Activated T-cell treated with anti-CD3 and anti-CD28 coated beads, Interleukin-2, amount 50 U/mL, for 1 hour (primary cell): ENCODE results near the gene ACP7.

ENCODE experiments used
- DNase-seq: peaks from one replicate; pipeline ENCODE4 v3.0.0-alpha.2; 2020

The ACP7 gene

DNA sequence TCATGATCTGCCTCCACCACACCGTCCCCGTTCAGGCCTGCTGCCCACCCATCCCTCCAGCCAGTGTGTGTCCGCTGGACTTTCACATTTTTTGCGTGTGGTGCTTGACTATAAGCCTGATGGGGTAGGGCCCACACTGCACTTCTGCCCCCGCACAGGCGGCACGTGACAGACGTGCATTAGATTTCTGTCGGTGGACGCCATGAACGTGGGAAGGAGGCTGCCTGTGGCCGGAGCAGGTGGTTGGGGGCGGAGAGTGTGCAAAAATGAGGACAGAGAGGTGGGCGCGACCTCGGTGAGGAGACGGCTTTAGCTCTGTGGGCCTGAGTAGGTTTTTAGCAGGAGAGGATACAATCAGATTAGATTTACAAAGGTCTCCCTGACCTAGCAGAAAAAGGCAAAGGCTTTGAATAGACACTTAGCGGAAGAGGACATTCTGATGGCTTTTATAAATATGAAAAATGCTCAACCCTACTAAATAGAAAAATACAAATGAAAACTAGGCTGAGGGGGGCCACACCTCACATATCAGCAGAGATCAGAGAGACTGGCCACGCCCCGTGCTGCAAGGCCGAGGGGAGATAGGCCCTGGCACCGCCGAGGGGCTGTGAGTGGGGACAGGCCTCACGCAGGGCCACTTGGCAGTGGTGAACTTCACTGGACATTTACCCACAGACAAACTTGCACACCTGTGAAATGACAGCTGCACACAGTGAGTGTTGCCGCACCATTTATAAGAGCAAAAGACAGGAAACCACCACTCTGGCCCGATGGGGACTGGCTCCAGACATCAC lies 66.8 kb downstream of the ACP7 start:
- DNase-seq: no peak

DNA sequence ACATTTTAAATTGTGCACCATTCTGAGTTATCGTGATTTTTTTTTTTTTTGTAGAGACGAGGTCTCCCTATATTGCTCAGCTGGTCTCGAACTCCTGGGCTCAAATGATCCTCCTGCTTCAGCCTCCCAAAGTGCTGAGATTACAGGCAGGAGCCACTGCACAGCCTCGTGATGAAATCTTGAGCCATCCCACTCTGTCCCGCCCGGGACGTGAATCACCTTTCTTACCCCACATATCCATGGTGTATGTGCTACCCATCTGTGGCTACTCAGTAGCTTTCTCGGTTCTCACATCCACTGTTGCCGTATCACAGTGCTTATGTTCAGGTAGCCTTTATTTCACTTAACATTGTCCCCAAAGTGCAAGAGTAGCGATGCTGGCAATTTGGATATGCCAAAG lies 67.9 kb downstream of the ACP7 start:
- no peak for DNase-seq

DNA sequence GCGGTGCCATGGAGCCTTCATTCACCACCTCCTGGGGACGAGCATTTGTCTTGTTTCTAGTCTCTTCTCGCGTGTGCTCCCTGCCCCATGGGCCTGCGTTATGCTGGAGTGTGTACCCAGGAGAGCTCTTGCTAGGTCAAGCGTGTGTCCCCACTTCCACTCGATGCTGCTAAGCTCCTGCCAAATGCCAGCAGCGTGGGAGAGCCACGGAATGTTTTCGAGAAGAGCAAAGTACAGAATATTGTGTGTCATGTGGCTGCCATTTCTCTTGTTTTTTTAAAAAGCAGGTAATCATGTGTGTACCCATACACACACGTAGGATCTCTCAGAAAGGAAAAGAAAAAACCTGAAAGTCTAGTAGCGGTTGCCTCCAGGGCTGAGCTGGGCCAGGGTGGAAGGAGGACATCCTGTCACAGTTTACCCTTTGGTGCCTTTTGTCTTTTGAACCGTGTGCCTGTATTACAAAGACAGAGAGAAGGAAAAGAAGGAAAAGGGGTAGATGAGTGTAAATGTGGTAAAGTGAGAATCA lies 70.0 kb downstream of the ACP7 start:
- no peak for DNase-seq

DNA sequence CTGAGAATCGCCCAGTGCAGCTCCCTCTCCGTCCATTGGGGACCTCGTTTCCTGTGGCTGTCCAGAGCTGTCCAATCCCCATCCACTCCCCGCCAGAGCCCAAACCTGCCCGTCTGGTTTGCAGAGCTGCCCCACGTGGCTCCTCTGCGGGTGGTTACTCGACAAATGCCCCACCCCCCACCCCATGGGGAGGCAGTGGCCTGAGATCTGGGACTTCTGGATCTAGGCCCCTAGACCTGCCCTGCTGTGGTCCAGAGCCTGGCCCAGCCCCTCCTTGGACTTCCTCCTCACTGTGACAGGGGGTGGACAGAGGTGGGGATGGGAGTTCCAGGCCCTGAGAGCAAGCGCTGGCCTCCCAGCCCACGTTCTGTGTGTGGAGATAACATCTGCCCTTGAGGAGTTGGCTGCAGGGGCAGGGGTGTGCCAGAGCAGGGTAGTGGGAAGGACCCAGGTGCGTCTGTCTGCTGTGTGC lies 70.5 kb downstream of the ACP7 start:
- DNase-seq: no peak

DNA sequence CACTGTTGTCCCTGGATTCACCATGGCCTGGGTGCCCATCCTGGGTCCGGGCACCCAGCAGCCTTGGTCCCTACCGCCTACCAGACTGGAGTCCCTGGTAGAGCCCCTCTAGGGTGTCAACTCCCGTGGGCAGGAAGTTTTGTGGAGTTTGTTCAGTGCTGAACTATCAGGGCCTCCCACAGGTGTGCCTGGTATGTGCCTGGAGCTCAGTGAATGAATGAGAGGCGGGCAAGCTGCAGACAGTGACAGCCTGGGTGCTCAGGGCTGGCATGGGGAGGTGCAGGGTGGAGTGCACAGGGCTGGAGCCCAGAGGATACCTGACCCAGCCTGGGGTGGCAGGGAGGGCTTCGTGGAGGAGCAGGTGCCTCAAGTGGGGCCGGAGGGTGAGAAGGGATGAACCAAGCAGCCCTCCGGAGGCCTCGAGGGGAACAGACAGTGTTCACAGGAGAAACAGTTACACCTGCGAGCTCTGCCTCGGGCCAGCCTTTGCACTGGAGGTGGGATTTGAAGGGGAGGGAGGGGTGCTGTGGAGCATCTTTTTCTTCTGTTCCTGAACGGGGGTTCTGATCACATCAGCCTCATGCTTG lies 71.0 kb downstream of the ACP7 start:
- DNase-seq: no peak

DNA sequence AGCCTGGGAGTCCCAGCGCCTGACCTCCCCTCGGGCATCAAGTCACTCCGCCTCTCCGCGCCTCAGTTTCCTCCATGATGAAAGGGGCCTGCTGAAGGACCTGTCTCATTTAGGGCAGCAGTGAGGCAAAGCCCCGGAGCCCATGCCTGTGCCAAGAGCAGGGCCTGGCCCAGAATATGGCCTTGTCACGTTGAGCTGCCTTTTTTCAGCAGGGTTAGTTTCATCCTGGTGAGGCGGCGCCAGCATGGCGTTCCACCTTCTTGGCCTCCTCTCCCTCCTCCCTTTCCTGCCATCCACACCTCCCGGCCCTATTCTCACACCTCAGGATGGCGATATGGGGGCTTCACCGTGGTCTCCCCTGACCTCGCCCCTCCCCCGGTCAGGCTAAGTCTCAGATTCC lies 71.6 kb downstream of the ACP7 start:
- DNase-seq: no peak

DNA sequence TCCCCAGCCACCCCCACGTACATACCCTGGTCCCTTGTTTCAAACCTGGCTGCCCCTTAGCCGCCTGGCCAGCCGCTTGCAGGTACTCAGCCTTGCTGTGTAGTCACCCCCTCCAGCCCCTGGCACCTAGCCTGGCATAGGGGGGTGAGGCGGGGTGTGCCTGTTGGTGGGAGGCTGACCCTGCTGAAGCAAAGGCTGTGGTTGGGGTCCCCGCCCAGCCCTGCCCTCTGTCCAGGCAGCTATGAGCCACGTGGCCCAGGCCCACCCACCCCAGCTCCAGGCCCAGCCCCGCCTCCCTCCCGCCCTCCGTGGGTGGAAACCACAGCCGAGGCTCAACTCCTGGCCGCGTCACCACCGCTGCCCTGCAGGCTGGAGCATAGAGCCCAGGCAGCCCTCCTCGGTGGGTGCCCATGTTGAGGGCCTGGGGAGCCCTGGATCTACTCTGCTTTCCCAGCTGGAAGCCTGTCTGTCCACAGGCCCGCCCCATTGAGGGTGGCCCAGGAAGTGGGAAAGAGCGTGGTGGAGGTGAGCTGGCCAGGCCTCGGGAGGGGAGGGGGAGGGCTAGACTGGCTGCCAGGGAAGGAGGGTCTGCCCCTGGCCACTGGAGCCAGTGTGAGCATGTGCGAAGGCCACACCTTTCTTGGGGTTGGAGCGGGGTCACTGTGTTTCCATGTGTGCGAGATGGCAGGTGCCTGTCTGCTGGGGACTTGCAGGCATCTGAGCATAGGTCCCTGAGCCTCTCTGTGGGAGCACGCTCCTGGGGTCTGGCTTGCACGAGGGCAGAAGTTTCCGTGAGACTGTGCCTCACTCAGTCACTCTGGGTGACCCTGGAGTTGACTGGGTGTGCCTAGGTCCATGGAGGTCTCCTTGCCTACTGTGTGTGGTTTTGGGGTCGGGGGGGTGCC lies 72.4 kb downstream of the ACP7 start:
- DNase-seq: no peak

DNA sequence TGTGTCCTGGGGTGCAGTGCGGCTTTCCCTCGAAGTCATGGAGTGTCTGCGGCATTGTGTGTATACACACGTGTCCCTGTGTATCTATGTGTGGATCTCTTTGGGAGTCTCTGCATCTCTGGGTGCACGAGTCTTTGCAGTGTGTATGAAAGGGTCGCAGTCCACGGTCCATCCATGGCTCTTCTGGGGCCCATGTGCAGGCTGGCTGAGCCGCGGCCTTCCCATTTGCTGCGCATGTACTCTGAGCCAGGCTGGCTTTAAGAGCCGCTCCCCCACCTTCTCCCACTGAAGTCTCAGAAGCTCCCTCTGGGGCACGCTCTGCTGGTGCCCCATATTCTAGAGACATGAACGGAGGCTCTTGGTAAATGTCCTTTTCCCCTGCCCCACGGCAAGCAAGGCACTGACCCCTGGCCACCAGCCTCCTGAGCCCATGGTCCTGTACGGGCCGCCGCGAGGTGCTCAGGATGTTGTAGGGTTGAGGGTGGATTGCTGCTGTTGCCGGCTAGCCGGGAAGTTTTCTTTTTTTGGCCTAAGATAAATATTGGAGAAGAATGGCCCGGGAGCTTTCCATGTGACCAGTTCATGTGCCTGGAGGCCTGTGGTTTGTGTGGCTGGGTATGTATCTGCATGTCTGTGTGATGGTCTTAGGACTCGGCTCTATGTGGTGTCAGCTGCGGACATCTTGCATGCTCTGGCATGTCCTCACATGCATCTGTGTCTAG lies 73.3 kb downstream of the ACP7 start:
- DNase-seq: no peak

DNA sequence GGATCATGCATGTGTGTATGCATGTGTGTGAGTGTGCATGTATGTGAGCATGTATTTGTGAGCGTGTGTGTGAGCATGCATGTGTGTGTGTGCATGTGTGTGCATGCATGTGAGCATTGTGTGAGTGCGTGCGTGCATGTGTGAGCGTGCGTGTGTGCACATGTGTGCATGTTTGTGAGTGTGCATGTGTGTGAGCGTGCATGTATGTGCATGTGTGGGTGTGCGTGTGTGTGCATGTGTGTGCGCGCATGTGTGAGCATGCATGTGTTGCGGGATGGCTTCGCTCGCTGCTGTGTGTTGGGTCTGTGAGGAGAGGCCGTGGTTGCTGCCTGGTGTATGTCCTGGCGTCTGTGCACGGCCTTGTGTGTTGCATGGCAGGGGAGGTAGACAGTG lies 73.8 kb downstream of the ACP7 start:
- DNase-seq: no peak

DNA sequence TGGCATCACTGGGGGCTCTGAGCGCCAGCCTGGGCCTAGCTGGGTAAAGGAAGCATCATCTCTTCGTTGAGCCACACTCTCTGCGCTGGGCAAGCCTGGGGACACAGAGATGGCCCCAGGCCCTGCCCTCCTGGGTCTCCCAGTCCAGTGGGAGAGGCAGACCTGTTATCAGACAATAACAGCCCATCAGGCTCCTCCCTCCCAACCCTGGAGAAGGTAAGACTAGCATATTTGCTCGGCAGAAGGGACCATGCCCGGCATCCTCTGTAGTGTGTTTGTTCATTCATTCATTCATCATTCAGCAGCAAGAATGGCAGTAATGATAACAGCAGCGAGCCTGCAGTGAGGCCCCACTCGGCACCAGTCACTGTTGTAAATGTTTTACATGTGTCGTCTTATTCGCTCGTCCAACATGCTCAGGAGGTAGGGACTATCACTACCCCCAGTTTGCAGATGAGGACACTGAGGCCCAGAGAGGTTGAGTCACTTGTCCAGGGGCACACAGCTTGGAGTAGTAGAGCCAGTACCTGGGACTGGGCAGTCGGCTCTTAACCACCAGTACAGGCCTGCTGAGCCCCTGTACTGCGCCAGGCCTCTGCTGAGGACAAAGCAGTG lies 74.6 kb downstream of the ACP7 start:
- DNase-seq: no peak

DNA sequence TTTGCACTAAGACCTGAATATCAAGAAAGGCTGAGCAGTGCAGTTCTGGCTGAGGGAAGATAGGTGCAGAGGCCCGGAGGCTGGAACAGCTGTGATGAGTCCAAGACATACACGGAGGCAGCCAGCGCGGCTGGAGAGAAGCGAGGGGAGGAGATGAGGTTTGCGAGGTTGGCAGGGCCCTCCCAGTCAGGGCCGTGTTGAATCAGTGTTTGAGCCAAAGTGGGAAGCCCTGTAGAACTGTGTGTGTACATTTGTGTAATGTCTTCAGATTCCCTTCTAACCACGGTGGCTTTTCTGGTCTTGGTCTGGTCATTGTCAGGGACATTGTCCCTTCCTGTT lies 76.3 kb downstream of the ACP7 start:
- DNase-seq: no peak
